GM23338 (cell line): ENCODE data around the gene SERPINA9. TPM values are rescaled to one million over a fixed set of nuclear protein-coding genes. Genes with fewer than 3 reads are reported as not detected.

Source experiments
- ATAC-seq: fragments of 200-7000 bp; cut with Tn5 transposase; 3 replicates; pipeline ENCODE4 v1.9.1; 2020
- DNase-seq: peaks from one replicate; pipeline ENCODE4 v3.0.0-alpha.2; 2015; ENCODE audit warnings: low spot score
- H2AFZ ChIP-seq: fragments of 200-600 bp; sonication (generic); 2 replicates; pipeline ENCODE4 v1.8.0; 2016; ENCODE audit warnings: antibody characterized with exemption, mild to moderate bottlenecking, moderate library complexity
- H3F3A ChIP-seq: fragments of 200-600 bp; sonication (generic); replicated peaks from 2 replicates; pipeline ENCODE4 v1.8.0; 2017; ENCODE audit warnings: antibody characterized with exemption, mixed run types, low read depth
- H3K27ac ChIP-seq: fragments of 200-600 bp; sonication (generic); 2 replicates; pipeline ENCODE4 v1.6.1; 2016; ENCODE audit warnings: low read depth
- H3K27me3 ChIP-seq: fragments of 200-600 bp; sonication (generic); 2 replicates; pipeline ENCODE4 v1.8.0; 2016; ENCODE audit warnings: mild to moderate bottlenecking, mixed run types, moderate library complexity; ENCODE audit not compliant: insufficient read depth
- H3K36me3 ChIP-seq: fragments of 200-600 bp; sonication (generic); 2 replicates; pipeline ENCODE4 v1.8.0; 2016; ENCODE audit warnings: mild to moderate bottlenecking; ENCODE audit not compliant: insufficient read depth
- H3K4me1 ChIP-seq: fragments of 200-600 bp; sonication (generic); 2 replicates; pipeline ENCODE4 v1.8.0; 2016; ENCODE audit warnings: mild to moderate bottlenecking, moderate library complexity; ENCODE audit not compliant: insufficient read depth
- H3K4me2 ChIP-seq: fragments of 200-600 bp; sonication (generic); 2 replicates; pipeline ENCODE4 v1.7.1; 2017; ENCODE audit warnings: mixed run types
- H3K4me3 ChIP-seq: fragments of 200-600 bp; sonication (generic); 2 replicates; pipeline ENCODE4 v1.6.1; 2016; ENCODE audit warnings: mixed run types
- H3K79me2 ChIP-seq: fragments of 200-600 bp; sonication (generic); replicated peaks from 2 replicates; pipeline ENCODE4 v1.8.0; 2017; ENCODE audit warnings: mild to moderate bottlenecking; ENCODE audit not compliant: insufficient read depth
- H3K9me2 ChIP-seq: fragments of 200-600 bp; sonication (generic); 2 replicates; pipeline ENCODE4 v1.8.0; 2017; ENCODE audit not compliant: insufficient read depth
- H4K20me1 ChIP-seq: fragments of 200-600 bp; sonication (generic); replicated peaks from 2 replicates; pipeline ENCODE4 v1.8.0; 2017; ENCODE audit warnings: mild to moderate bottlenecking; ENCODE audit not compliant: insufficient read depth
- H3K27ac Mint-ChIP-seq: 2 replicates; pipeline ENCODE4 v1.8.0; 2020; ENCODE audit warnings: inconsistent platforms, mild to moderate bottlenecking, moderate library complexity, mixed read lengths
- H3K27me3 Mint-ChIP-seq: 3 replicates; pipeline ENCODE4 v1.8.0; 2022; ENCODE audit warnings: low read depth, mild to moderate bottlenecking, moderate library complexity, mixed read lengths, inconsistent platforms; ENCODE audit not compliant: insufficient read depth, poor library complexity
- H3K36me3 Mint-ChIP-seq: 3 replicates; pipeline ENCODE4 v1.8.0; 2021; ENCODE audit warnings: low read depth, mild to moderate bottlenecking, inconsistent platforms, moderate library complexity, mixed read lengths
- H3K4me1 Mint-ChIP-seq: 3 replicates; pipeline ENCODE4 v1.8.0; 2020; ENCODE audit warnings: mild to moderate bottlenecking, inconsistent platforms, mixed read lengths
- H3K4me3 Mint-ChIP-seq: 3 replicates; pipeline ENCODE4 v1.8.0; 2021; ENCODE audit warnings: moderate library complexity, mild to moderate bottlenecking, inconsistent platforms, mixed read lengths
- H3K9me3 Mint-ChIP-seq: 3 replicates; pipeline ENCODE4 v1.8.0; 2020; ENCODE audit warnings: moderate library complexity, mild to moderate bottlenecking, inconsistent platforms, mixed read lengths
- CREB1 ChIP-seq: fragments of 250-450 bp; sonication (Bioruptor Pico); IDR thresholded peaks from 2 replicates; pipeline ENCODE4 v1.5.0; 2020; ENCODE audit warnings: low read depth, mild to moderate bottlenecking, moderate library complexity
- CTCF ChIP-seq, 2 experiments: fragments of 200-600 bp in 1 of 2; sonication (generic) in 1 of 2; conservative IDR thresholded peaks; 2 replicates each; pipeline versions ENCODE4 v1.5.1 to v1.6.1; 2016 to 2017; ENCODE audit warnings: antibody characterized with exemption in 2 of 2, low read depth in 2 of 2, mild to moderate bottlenecking in 2 of 2, moderate library complexity in 1 of 2
- EZH2 ChIP-seq: fragments of 200-600 bp; sonication (generic); IDR thresholded peaks from one replicate; pipeline ENCODE4 v1.8.0; 2017; ENCODE audit warnings: antibody characterized with exemption, mild to moderate bottlenecking, low read depth; ENCODE audit not compliant: unreplicated experiment
- EZH2phosphoT487 ChIP-seq: fragments of 200-600 bp; sonication (generic); IDR thresholded peaks from one replicate; pipeline ENCODE4 v1.8.1; 2018; ENCODE audit warnings: antibody characterized with exemption; ENCODE audit not compliant: unreplicated experiment
- JUNB ChIP-seq: IDR thresholded peaks from one replicate; pipeline ENCODE4 v1.6.1; 2016; ENCODE audit warnings: antibody characterized with exemption; ENCODE audit not compliant: unreplicated experiment
- NANOG ChIP-seq: IDR thresholded peaks from 2 replicates; pipeline ENCODE4 v1.6.1; 2016; ENCODE audit warnings: antibody characterized with exemption, borderline replicate concordance
- POLR2AphosphoS5 ChIP-seq: IDR thresholded peaks from 2 replicates; pipeline ENCODE4 v1.6.1; 2016; ENCODE audit warnings: antibody characterized with exemption, low read depth
- REST ChIP-seq: IDR thresholded peaks from one replicate; pipeline ENCODE4 v1.6.1; 2018; ENCODE audit warnings: antibody characterized with exemption; ENCODE audit not compliant: unreplicated experiment
- STAT1 ChIP-seq: IDR thresholded peaks from one replicate; pipeline ENCODE4 v1.6.1; 2016; ENCODE audit warnings: antibody characterized with exemption; ENCODE audit not compliant: unreplicated experiment
- ZNF114 ChIP-seq: fragments of 250-450 bp; sonication (Bioruptor Pico); IDR thresholded peaks from 2 replicates; pipeline ENCODE4 v1.5.0; 2020; ENCODE audit warnings: mild to moderate bottlenecking, moderate library complexity
- ZNF331 ChIP-seq: fragments of 250-450 bp; sonication (Bioruptor Pico); IDR thresholded peaks from 2 replicates; pipeline ENCODE4 v1.5.0; 2020; ENCODE audit warnings: low read depth, mild to moderate bottlenecking, moderate library complexity
- polyA plus RNA-seq: library from polyadenylated mRNA; unstranded; fragments of >200 nt; fragmentation: Nextera tagmentation; extraction: Ambion mirVana; gene quantifications from 2 replicates; pipeline ENCODE4 v1.2.1, GENCODE V29; 2016
- total RNA-seq: library from RNA; depleted of rRNA; stranded (reverse); fragments of >200 nt; shearing (Covaris generic); gene quantifications from 2 replicates; pipeline ENCODE4 v1.2.3, GENCODE V29; 2014
- TF ChIP-seq, protein P1 (sequence below): IDR thresholded peaks from 2 replicates; pipeline ENCODE4 v1.6.1; 2016; ENCODE audit warnings: antibody characterized with exemption
- TF ChIP-seq, protein P2 (sequence below): fragments of 250-450 bp; sonication (Bioruptor Pico); IDR thresholded peaks from 2 replicates; pipeline ENCODE4 v1.5.0; 2020; ENCODE audit warnings: mild to moderate bottlenecking, moderate library complexity

Gene SERPINA9
- total and polyA plus RNA-seq, 2 experiments from 2014 or later = not detected

- H3K36me3 Mint-ChIP-seq = peaks cover 17% of the 10 kb centered on the region
- H3F3A ChIP-seq = 0 out of 2 replicates have a peak, but pooled peaks cover 5% of the 10 kb centered on the region
- DNase-seq = peak; percentile 32
- H3K79me2 ChIP-seq = no peaks in the 10 kb centered on the region
- H3K4me3 ChIP-seq = peak overlapping the region; percentile 33
- peaks cover 42% of the 10 kb centered on the region for H3K4me1 Mint-ChIP-seq
- peaks cover 30% of the 10 kb centered on the region for H3K4me1 ChIP-seq
- H4K20me1 ChIP-seq = no peaks in the 10 kb centered on the region
- peaks cover 4% of the 10 kb centered on the region for H3K27me3 Mint-ChIP-seq
- peak overlapping the region; percentile 67 for H3K27ac Mint-ChIP-seq
- peak overlapping the region; percentile 14; the same call in 1 of the 2 replicates for H2AFZ ChIP-seq
- H3K4me2 ChIP-seq = peak overlapping the region; percentile 62
- ATAC-seq = peak; percentile 59
- peak overlapping the region; percentile 40; the same call in 1 of the 3 replicates for H3K4me3 Mint-ChIP-seq
- no peaks in the 10 kb centered on the region for H3K27me3 ChIP-seq
- peak overlapping the region; percentile 33; the same call in 1 of the 2 replicates for H3K27ac ChIP-seq
- peaks cover 20% of the 10 kb centered on the region for H3K9me3 Mint-ChIP-seq
- peaks cover 19% of the 10 kb centered on the region; the same call in 1 of the 2 replicates for H3K9me2 ChIP-seq
- TF ChIP-seq, protein P1, sequence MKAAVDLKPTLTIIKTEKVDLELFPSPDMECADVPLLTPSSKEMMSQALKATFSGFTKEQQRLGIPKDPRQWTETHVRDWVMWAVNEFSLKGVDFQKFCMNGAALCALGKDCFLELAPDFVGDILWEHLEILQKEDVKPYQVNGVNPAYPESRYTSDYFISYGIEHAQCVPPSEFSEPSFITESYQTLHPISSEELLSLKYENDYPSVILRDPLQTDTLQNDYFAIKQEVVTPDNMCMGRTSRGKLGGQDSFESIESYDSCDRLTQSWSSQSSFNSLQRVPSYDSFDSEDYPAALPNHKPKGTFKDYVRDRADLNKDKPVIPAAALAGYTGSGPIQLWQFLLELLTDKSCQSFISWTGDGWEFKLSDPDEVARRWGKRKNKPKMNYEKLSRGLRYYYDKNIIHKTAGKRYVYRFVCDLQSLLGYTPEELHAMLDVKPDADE = no peak
- no peak for TF ChIP-seq STAT1
- TF ChIP-seq CREB1 (CRISPR knock-in tag) = no peak
- TF ChIP-seq CTCF (conservative IDR thresholded peaks at IDR 0.05; ENCODE audit: low read depth in 2 of 2) = no peak
- TF ChIP-seq ZNF114 (CRISPR knock-in tag) = no peak
- TF ChIP-seq EZH2 = no peak
- TF ChIP-seq, protein P2, sequence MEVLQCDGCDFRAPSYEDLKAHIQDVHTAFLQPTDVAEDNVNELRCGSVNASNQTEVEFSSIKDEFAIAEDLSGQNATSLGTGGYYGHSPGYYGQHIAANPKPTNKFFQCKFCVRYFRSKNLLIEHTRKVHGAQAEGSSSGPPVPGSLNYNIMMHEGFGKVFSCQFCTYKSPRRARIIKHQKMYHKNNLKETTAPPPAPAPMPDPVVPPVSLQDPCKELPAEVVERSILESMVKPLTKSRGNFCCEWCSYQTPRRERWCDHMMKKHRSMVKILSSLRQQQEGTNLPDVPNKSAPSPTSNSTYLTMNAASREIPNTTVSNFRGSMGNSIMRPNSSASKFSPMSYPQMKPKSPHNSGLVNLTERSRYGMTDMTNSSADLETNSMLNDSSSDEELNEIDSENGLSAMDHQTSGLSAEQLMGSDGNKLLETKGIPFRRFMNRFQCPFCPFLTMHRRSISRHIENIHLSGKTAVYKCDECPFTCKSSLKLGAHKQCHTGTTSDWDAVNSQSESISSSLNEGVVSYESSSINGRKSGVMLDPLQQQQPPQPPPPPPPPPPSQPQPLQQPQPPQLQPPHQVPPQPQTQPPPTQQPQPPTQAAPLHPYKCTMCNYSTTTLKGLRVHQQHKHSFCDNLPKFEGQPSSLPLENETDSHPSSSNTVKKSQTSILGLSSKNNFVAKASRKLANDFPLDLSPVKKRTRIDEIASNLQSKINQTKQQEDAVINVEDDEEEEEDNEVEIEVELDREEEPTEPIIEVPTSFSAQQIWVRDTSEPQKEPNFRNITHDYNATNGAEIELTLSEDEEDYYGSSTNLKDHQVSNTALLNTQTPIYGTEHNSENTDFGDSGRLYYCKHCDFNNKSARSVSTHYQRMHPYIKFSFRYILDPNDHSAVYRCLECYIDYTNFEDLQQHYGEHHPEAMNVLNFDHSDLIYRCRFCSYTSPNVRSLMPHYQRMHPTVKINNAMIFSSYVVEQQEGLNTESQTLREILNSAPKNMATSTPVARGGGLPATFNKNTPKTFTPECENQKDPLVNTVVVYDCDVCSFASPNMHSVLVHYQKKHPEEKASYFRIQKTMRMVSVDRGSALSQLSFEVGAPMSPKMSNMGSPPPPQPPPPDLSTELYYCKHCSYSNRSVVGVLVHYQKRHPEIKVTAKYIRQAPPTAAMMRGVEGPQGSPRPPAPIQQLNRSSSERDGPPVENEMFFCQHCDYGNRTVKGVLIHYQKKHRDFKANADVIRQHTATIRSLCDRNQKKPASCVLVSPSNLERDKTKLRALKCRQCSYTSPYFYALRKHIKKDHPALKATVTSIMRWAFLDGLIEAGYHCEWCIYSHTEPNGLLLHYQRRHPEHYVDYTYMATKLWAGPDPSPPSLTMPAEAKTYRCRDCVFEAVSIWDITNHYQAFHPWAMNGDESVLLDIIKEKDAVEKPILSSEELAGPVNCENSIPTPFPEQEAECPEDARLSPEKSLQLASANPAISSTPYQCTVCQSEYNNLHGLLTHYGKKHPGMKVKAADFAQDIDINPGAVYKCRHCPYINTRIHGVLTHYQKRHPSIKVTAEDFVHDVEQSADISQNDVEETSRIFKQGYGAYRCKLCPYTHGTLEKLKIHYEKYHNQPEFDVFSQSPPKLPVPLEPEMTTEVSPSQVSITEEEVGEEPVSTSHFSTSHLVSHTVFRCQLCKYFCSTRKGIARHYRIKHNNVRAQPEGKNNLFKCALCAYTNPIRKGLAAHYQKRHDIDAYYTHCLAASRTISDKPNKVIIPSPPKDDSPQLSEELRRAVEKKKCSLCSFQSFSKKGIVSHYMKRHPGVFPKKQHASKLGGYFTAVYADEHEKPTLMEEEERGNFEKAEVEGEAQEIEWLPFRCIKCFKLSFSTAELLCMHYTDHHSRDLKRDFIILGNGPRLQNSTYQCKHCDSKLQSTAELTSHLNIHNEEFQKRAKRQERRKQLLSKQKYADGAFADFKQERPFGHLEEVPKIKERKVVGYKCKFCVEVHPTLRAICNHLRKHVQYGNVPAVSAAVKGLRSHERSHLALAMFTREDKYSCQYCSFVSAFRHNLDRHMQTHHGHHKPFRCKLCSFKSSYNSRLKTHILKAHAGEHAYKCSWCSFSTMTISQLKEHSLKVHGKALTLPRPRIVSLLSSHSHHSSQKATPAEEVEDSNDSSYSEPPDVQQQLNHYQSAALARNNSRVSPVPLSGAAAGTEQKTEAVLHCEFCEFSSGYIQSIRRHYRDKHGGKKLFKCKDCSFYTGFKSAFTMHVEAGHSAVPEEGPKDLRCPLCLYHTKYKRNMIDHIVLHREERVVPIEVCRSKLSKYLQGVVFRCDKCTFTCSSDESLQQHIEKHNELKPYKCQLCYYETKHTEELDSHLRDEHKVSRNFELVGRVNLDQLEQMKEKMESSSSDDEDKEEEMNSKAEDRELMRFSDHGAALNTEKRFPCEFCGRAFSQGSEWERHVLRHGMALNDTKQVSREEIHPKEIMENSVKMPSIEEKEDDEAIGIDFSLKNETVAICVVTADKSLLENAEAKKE (CRISPR knock-in tag) = no peak
- TF ChIP-seq ZNF331 (CRISPR knock-in tag) = no peak
- TF ChIP-seq REST = no peak
- TF ChIP-seq EZH2phosphoT487 = no peak
- TF ChIP-seq POLR2AphosphoS5 = no peak
- no peak for TF ChIP-seq JUNB
- no peak for TF ChIP-seq NANOG
- no peaks in the 10 kb centered on the region; the same call in 1 of the 2 replicates for H3K36me3 ChIP-seq
Measured at GRCh38 chr14:94451826-94452225, 24.2 kb downstream of the SERPINA9 start.
